Breast epithelium (tissue), 3 donors: Measurements from ENCODE around the gene YWHAE.

ENCODE experiments used
- CTCF ChIP-seq, 3 donors: fragments of 450-650 bp; IDR thresholded peaks; one replicate each; pipeline ENCODE4 v1.5.1; 2016 to 2017; ENCODE audit warnings: antibody characterized with exemption in 3 of 3, mild to moderate bottlenecking in 3 of 3, moderate library complexity in 3 of 3
- POLR2AphosphoS5 ChIP-seq, 3 donors: sonication (generic); formaldehyde crosslinking; IDR thresholded peaks; one replicate each; pipeline ENCODE4 v1.6.1; 2017; ENCODE audit warnings: antibody characterized with exemption in 3 of 3

- TF ChIP-seq POLR2AphosphoS5 (IDR thresholded peaks at IDR 0.05) (no peak), CTCF (IDR thresholded peaks at IDR 0.05) (no peak)
Measured at GRCh38 chr17:1304962-1305563, 95.0 kb downstream of the YWHAE start.
